ENCODE measurements around the gene TMEM120B. TPM values are rescaled to one million over a fixed set of nuclear protein-coding genes. Genes with fewer than 3 reads are reported as not detected.
A peak's percentile ranks its signal among the peaks of the same experiment; 100 is the strongest.
"Not testable (repeated sequence)": the region's sequence is repeated elsewhere in the genome, so short reads cannot be mapped to it uniquely, and the experiment has no call there.

TMEM120B gene
- 8.5 and 12.8 TPM in 2 replicates for total RNA-seq

- DNase-seq (ENCODE audit: low read depth) = no peak
These were observed at the start of gene TMEM120B for GRCh38 chr12:121712461-121713256. Gene TMEM120B, plus strand, starts transcription at chr12:121712752. Its CDS starts 144 bp downstream, at chr12:121712896.

GRCh38 chr12:121663610-121663929 is 49.0 kb upstream of the TMEM120B start:
- DNase-seq (ENCODE audit: low read depth) = no peak

- not testable (repeated sequence) for DNase-seq (ENCODE audit: low read depth)
These were observed 45.7 kb upstream of the TMEM120B start for GRCh38 chr12:121666829-121667228.

GRCh38 chr12:121668750-121669520 is 43.6 kb upstream of the TMEM120B start:
- DNase-seq (ENCODE audit: low read depth) = no peak

GRCh38 chr12:121669521-121669900 is 43.0 kb upstream of the TMEM120B start, which contains the start of gene MORN3:
Gene MORN3, minus strand, starts transcription at chr12:121669654. Its CDS starts 171 bp downstream, at chr12:121669483.
- DNase-seq (ENCODE audit: low read depth) = no peak

- peak; percentile 15 for DNase-seq (ENCODE audit: low read depth)
These were observed 39.5 kb upstream of the TMEM120B start for GRCh38 chr12:121673013-121673511.

- DNase-seq (ENCODE audit: low read depth) = no peak
These were observed 36.4 kb upstream of the TMEM120B start for GRCh38 chr12:121676190-121676589.

GRCh38 chr12:121678305-121678704 is 34.2 kb upstream of the TMEM120B start:
- DNase-seq (ENCODE audit: low read depth) = no peak

GRCh38 chr12:121678716-121679300 is 33.7 kb upstream of the TMEM120B start:
- DNase-seq (ENCODE audit: low read depth) = no peak

GRCh38 chr12:121679661-121680197 is 32.8 kb upstream of the TMEM120B start:
- not testable (repeated sequence) for DNase-seq (ENCODE audit: low read depth)

- DNase-seq (ENCODE audit: low read depth) = peak; percentile 18
These were observed 23.6 kb upstream of the TMEM120B start for GRCh38 chr12:121688966-121689365.

- DNase-seq (ENCODE audit: low read depth) = no peak
These were observed 23.1 kb upstream of the TMEM120B start for GRCh38 chr12:121689430-121689829.

GRCh38 chr12:121692744-121693143 is 19.8 kb upstream of the TMEM120B start:
- DNase-seq (ENCODE audit: low read depth) = not testable (repeated sequence)

- no peak for DNase-seq (ENCODE audit: low read depth)
These were observed 19.3 kb upstream of the TMEM120B start for GRCh38 chr12:121693155-121693687.

GRCh38 chr12:121697093-121697698 is 15.4 kb upstream of the TMEM120B start:
- peak; percentile 57 for DNase-seq (ENCODE audit: low read depth)

- DNase-seq (ENCODE audit: low read depth) = peak; percentile 30
These were observed 14.7 kb upstream of the TMEM120B start for GRCh38 chr12:121697861-121698260.

GRCh38 chr12:121701667-121702277 is 10.8 kb upstream of the TMEM120B start:
- DNase-seq (ENCODE audit: low read depth) = peak; percentile 76

- DNase-seq (ENCODE audit: low read depth) = no peak
These were observed 9.6 kb upstream of the TMEM120B start for GRCh38 chr12:121702944-121703343.

- DNase-seq (ENCODE audit: low read depth) = no peak
These were observed 7.0 kb upstream of the TMEM120B start for GRCh38 chr12:121705514-121705913.

- no peak for DNase-seq (ENCODE audit: low read depth)
These were observed 4.1 kb upstream of the TMEM120B start for GRCh38 chr12:121708313-121709063.
